CD4-positive, alpha-beta memory T cell (primary cell): ENCODE results near the gene BICRAL. TPM values are rescaled to one million over a fixed set of nuclear protein-coding genes. Genes with fewer than 3 reads are reported as not detected.

Experiments used
- CTCF ChIA-PET: fragments of 350-600 bp; sonication (Branson Sonifier 250); formaldehyde crosslinking; loops from one replicate; lab custom pipeline; 2021; ENCODE audit warnings: inconsistent platforms; ENCODE audit not compliant: partially characterized antibody; lab: Charles Lee
- POLR2A ChIA-PET: fragments of 350-600 bp; sonication (Branson Sonifier 250); formaldehyde crosslinking; loops from one replicate; lab custom pipeline; 2021; ENCODE audit not compliant: partially characterized antibody; lab: Charles Lee
- DNase-seq, 5 donors: peaks; one replicate each; pipeline versions ENCODE4 v3.0.0 to v3.0.0-alpha.2; 2020 to 2022; ENCODE audit warnings: mixed read lengths in 1 of 5
- H3K27ac ChIP-seq: one replicate; pipeline ENCODE4 v1.7.0; 2013; ENCODE audit warnings: low read depth, low read length
- H3K27me3 ChIP-seq: 2 replicates; pipeline ENCODE4 v1.7.0; 2013; ENCODE audit warnings: mild to moderate bottlenecking, low read length, moderate library complexity; ENCODE audit not compliant: insufficient read depth
- H3K36me3 ChIP-seq: 2 replicates; pipeline ENCODE4 v1.7.0; 2013; ENCODE audit warnings: mild to moderate bottlenecking, low read length, moderate library complexity; ENCODE audit not compliant: insufficient read depth
- H3K4me1 ChIP-seq: 2 replicates; pipeline ENCODE4 v1.7.0; 2013; ENCODE audit warnings: mild to moderate bottlenecking, low read length, moderate library complexity; ENCODE audit not compliant: insufficient read depth
- H3K4me3 ChIP-seq, 2 donors: one replicate each; pipeline ENCODE4 v1.7.0; 2013; ENCODE audit warnings: low read length in 2 of 2, mild to moderate bottlenecking in 1 of 2
- H3K9me3 ChIP-seq, 2 donors: one replicate each; pipeline ENCODE4 v1.7.0; 2013; ENCODE audit warnings: low read length in 2 of 2, control low read depth in 1 of 2; ENCODE audit not compliant: control insufficient read depth in 1 of 2
- H3K27ac Mint-ChIP-seq, 7 donors: one replicate each; pipeline ENCODE4 v1.8.0; 2020 to 2021; ENCODE audit warnings: mixed read lengths in 7 of 7, mild to moderate bottlenecking in 6 of 7, inconsistent platforms in 3 of 7, moderate library complexity in 3 of 7
- H3K27me3 Mint-ChIP-seq, 2 donors: one replicate each; pipeline ENCODE4 v1.8.0; 2020 to 2021; ENCODE audit warnings: mixed read lengths in 2 of 2
- H3K36me3 Mint-ChIP-seq, 2 donors: one replicate each; pipeline ENCODE4 v1.8.0; 2020 to 2021; ENCODE audit warnings: mixed read lengths in 2 of 2, inconsistent platforms in 1 of 2, mild to moderate bottlenecking in 1 of 2
- H3K4me1 Mint-ChIP-seq, 4 donors: one replicate each; pipeline ENCODE4 v1.8.0; 2020 to 2021; ENCODE audit warnings: mixed read lengths in 4 of 4, mild to moderate bottlenecking in 1 of 4
- H3K4me3 Mint-ChIP-seq, 8 donors: one replicate each; pipeline ENCODE4 v1.8.0; 2020 to 2021; ENCODE audit warnings: mixed read lengths in 8 of 8, mild to moderate bottlenecking in 7 of 8, moderate library complexity in 6 of 8, inconsistent platforms in 3 of 8
- H3K9me3 Mint-ChIP-seq, 8 donors: one replicate each; pipeline ENCODE4 v1.8.0; 2020 to 2021; ENCODE audit warnings: mixed read lengths in 8 of 8, mild to moderate bottlenecking in 5 of 8, inconsistent platforms in 3 of 8, moderate library complexity in 1 of 8
- intact Hi-C: fragments of 100-400 bp; cut with micrococcal nuclease; formaldehyde crosslinking; loops from one replicate; pipeline ENCODE4 v1.15.1; 2023
- polyA plus RNA-seq, 2 donors: library from polyadenylated mRNA; unstranded; fragments of 300-500 nt; fragmentation: Illumina TruSeq; gene quantifications; one replicate each; pipeline ENCODE4 v1.2.3, GENCODE V29; 2021
- total RNA-seq, 2 experiments: library from RNA; stranded (reverse); gene quantifications; one replicate each; pipeline ENCODE4 v1.2.3, GENCODE V29; 2021

BICRAL gene
- total and polyA plus RNA-seq, 4 experiments from 2014 or later: 2.4 to 38.5 (median 21.3) TPM

DNA sequence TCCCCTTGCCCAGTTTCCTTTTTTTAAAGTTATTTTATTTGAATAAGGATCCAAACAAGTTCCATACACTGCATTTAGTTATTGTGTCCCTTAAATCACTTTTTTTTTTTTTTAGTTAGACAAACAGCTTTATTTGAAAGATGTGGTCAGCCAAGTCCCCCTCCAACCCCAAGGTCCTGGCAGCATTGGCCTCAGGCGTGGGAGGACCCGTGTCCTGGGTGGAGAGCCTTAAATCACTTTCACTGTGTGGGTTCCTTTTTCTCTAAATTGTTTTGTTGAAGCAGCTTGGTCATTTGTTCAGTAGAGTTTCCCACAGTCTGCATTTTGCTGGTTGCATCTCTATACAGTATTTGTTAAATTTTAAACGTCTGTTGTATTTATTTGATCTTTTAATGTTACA is 30.8 kb upstream of the BICRAL start:
- Histone ChIP-seq H3K4me1 (peaks cover 21% of the 10 kb centered on the region), H3K36me3 (no peaks in the 10 kb centered on the region), H3K27me3 (no peaks in the 10 kb centered on the region), H3K9me3 (no peaks in the 10 kb centered on the region), H3K27ac (no peak overlapping the region), H3K4me3 (no peak overlapping the region)
- intact Hi-C loops: no loop called here
- Mint-ChIP-seq H3K36me3 (peaks cover 13 to 19% of the 10 kb centered on the region in 2 donors), H3K27ac (peak overlapping the region in 1 of 7 donors; percentile 18), H3K9me3 (no peaks in the 10 kb centered on the region), H3K27me3 (no peaks in the 10 kb centered on the region), H3K4me3 (no peak overlapping the region), H3K4me1 (peaks cover 21 to 56% (median 41%) of the 10 kb centered on the region in 4 donors)
- no peak for DNase-seq
- CTCF ChIA-PET: no interaction called here
- POLR2A ChIA-PET: interaction anchor here (12.3 kb wide), 1 partner anchor 23 kb away, joined by 1692 read pairs; the partner anchor contains the start of gene BICRAL

GRCh38 chr6:42754759-42755158 is 27.1 kb upstream of the BICRAL start:
- DNase-seq: no peak
- no peaks in the 10 kb centered on the region for H3K27me3 Mint-ChIP-seq
- Histone ChIP-seq H3K36me3 (peaks cover 12% of the 10 kb centered on the region), H3K27ac (no peak overlapping the region), H3K4me1 (no peaks in the 10 kb centered on the region), H3K9me3 (no peaks in the 10 kb centered on the region), H3K27me3 (no peaks in the 10 kb centered on the region), H3K4me3 (no peak overlapping the region)
- peaks cover 18 to 55% (median 37%) of the 10 kb centered on the region in 4 donors for H3K4me1 Mint-ChIP-seq
- ChIA-PET POLR2A (interaction anchor here (0.8 to 1.8 kb wide), 4 partner anchors 8 to 28 kb away, joined by 3 to 9 read pairs (median 6); partner anchors contain the start of genes BICRAL and TBCC), CTCF (no interaction called here)
- no peaks in the 10 kb centered on the region for H3K9me3 Mint-ChIP-seq
- H3K27ac Mint-ChIP-seq: no peak overlapping the region
- no peak overlapping the region for H3K4me3 Mint-ChIP-seq
- peaks cover 29 to 40% of the 10 kb centered on the region in 2 donors for H3K36me3 Mint-ChIP-seq
- intact Hi-C loops: no loop called here

GRCh38 chr6:42756722-42757121 is 25.1 kb upstream of the BICRAL start:
- H3K27ac Mint-ChIP-seq: peak overlapping the region in 1 of 7 donors; percentile 81
- H3K9me3 ChIP-seq: no peaks in the 10 kb centered on the region
- H3K9me3 Mint-ChIP-seq: no peaks in the 10 kb centered on the region
- H3K4me1 ChIP-seq: peaks cover under 1% of the 10 kb centered on the region
- peaks cover 12% of the 10 kb centered on the region for H3K36me3 ChIP-seq
- no peak for DNase-seq
- H3K4me3 Mint-ChIP-seq: no peak overlapping the region
- H3K36me3 Mint-ChIP-seq: peaks cover 29 to 42% of the 10 kb centered on the region in 2 donors
- CTCF ChIA-PET: interaction anchor here (1.7 kb wide), 1 partner anchor 8 kb away, joined by 3 read pairs; no protein-coding TSS in a partner anchor
- no peak overlapping the region for H3K27ac ChIP-seq
- POLR2A ChIA-PET: interaction anchor here (1.1 to 7.8 kb wide), 2 partner anchors 10 to 14 kb away, joined by 6 to 71 read pairs; no protein-coding TSS in a partner anchor
- no peak overlapping the region for H3K4me3 ChIP-seq
- no peaks in the 10 kb centered on the region for H3K27me3 Mint-ChIP-seq
- H3K27me3 ChIP-seq: no peaks in the 10 kb centered on the region
- intact Hi-C loops: no loop called here
- peaks cover 18 to 44% (median 33%) of the 10 kb centered on the region in 4 donors for H3K4me1 Mint-ChIP-seq

DNA sequence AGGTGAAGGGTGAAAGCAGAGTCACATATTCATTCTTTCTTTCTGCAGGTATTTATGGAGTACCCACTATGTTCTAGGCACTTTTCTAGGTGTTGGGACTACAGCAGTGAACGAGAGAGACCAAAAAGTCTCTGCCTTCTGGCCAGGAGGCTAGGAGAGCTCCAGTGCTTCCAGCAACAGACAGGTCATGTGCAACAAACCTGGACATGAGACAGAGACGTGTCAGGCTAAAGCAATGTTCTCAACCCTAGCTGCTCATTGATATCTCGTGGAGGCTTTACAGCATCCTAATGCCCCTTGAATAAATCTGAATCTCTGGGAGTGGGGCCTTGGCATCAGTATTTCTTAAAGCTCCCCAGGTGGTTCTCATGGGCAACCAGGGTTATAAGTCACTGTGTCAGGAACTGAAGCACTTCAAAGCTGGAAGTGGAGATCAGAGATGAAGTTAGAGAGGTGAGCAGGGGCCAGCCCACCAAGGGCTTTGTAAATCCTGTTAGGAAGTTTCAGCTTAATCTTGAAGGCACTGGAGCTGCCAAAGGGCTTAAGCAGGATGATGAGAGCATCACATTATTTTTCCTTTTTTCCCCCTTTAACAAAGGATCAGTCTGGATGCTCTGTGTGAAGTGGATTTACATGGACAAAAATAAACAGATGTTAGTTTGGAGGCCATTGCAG is 23.0 kb upstream of the BICRAL start:
- no peaks in the 10 kb centered on the region for H3K27me3 ChIP-seq
- Mint-ChIP-seq H3K27ac (peak overlapping the region in 3 of 7 donors; percentile 41 to 85 (median 62)), H3K4me1 (peaks cover 13 to 33% (median 26%) of the 10 kb centered on the region in 4 donors), H3K4me3 (no peak overlapping the region), H3K9me3 (no peaks in the 10 kb centered on the region), H3K27me3 (no peaks in the 10 kb centered on the region), H3K36me3 (peaks cover 24 to 41% of the 10 kb centered on the region in 2 donors)
- intact Hi-C loops: no loop called here
- no peak overlapping the region for H3K27ac ChIP-seq
- no peak overlapping the region for H3K4me3 ChIP-seq
- H3K9me3 ChIP-seq: no peaks in the 10 kb centered on the region
- H3K36me3 ChIP-seq: peaks cover 12% of the 10 kb centered on the region
- DNase-seq: no peak
- POLR2A ChIA-PET: interaction anchor here (0.7 to 34.2 kb wide), 6 partner anchors 11 to 195 kb away, joined by 3 to 1692 read pairs (median 8); partner anchors contain the start of genes BICRAL and TBCC
- CTCF ChIA-PET: interaction anchor here (0.7 to 2.5 kb wide), 4 partner anchors 10 to 33 kb away, joined by 3 to 8 read pairs (median 4); no protein-coding TSS in a partner anchor
- peaks cover 9% of the 10 kb centered on the region for H3K4me1 ChIP-seq

DNA sequence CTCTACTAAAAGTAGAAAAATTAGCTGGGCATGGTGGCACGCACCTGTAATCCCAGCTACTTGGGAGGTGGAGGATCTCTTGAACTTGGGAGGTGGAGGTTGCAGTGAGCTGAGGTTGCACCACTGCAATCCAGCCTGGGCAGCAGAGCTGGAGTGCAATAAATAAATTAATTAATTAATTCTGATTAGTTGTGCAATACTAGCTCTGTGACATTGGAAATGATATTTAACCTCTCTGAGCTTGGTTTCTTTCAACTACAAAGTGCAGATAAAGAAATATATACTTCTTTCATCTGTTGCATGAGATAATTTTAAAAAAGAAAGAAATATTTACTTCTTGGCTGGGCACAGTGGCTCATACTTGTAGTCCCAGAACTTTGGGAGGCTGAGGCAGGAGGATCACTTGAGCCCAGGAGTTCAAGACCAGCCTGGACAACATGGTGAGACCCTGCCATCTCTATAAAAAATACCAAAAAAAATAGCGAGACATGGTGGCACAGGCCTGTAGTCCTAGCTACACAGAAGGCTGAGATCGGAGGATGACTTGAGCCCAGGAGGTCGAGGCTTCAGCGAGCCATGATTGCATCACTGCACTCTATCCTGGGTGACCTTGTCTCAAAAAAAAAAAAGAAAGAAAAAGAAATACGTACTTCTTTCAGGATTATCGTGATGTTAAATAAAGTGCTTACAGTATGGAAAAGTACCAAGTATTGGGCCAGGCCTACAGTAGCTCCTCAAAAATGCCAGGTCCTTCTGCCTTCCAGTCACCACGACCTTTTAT is 20.4 kb upstream of the BICRAL start:
- POLR2A ChIA-PET: interaction anchor here (0.7 to 34.2 kb wide), 6 partner anchors 10 to 118 kb away, joined by 3 to 1692 read pairs (median 8); partner anchors contain the start of genes RPL7L1 and TBCC

DNA sequence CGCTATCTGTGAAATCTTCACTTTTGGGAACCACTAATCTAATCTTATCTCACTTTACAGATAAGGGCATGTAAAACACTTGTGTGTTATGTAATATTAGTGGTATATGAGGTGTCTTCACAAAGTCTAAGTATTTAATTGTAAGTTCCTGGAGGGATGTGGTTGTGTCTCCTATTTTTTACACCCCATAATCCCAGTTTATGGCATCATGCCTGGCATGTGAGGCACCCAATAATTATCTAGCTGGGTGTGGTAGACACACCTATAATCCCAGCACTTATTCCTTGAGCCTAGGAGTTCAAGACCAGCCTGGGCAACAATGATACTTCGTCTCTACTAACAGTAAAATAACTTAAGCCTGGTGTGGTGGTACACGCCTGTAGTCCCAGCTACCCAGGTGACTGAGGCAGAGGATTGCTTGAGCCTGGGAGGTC is 19.4 kb upstream of the BICRAL start:
- DNase-seq: no peak
- no peaks in the 10 kb centered on the region for H3K9me3 ChIP-seq
- H3K27ac Mint-ChIP-seq: no peak overlapping the region
- H3K9me3 Mint-ChIP-seq: no peaks in the 10 kb centered on the region
- H3K27me3 ChIP-seq: no peaks in the 10 kb centered on the region
- no peak overlapping the region for H3K4me3 Mint-ChIP-seq
- CTCF ChIA-PET: interaction anchor here (1.2 to 1.7 kb wide), 2 partner anchors 14 to 101 kb away, joined by 4 to 7 read pairs; no protein-coding TSS in a partner anchor
- peaks cover 36 to 44% of the 10 kb centered on the region in 2 donors for H3K36me3 Mint-ChIP-seq
- no peak overlapping the region for H3K27ac ChIP-seq
- POLR2A ChIA-PET: interaction anchor here (0.8 to 34.2 kb wide), 6 partner anchors 9 to 35 kb away, joined by 3 to 1692 read pairs (median 5); partner anchors contain the start of genes BICRAL and TBCC
- no peaks in the 10 kb centered on the region for H3K27me3 Mint-ChIP-seq
- peaks cover 12 to 20% (median 19%) of the 10 kb centered on the region in 4 donors for H3K4me1 Mint-ChIP-seq
- intact Hi-C loops: no loop called here
- no peak overlapping the region for H3K4me3 ChIP-seq
- H3K4me1 ChIP-seq: peaks cover 9% of the 10 kb centered on the region
- peaks cover 12% of the 10 kb centered on the region for H3K36me3 ChIP-seq

More for the DNA sequence above, 20.4 kb upstream of the BICRAL start:
- Histone ChIP-seq H3K36me3 (peaks cover 12% of the 10 kb centered on the region), H3K27ac (no peak overlapping the region), H3K4me1 (peaks cover 9% of the 10 kb centered on the region), H3K9me3 (no peaks in the 10 kb centered on the region), H3K27me3 (no peaks in the 10 kb centered on the region), H3K4me3 (no peak overlapping the region)
- DNase-seq: no peak
- Mint-ChIP-seq H3K9me3 (no peaks in the 10 kb centered on the region), H3K27me3 (no peaks in the 10 kb centered on the region), H3K4me1 (peaks cover 9 to 20% (median 18%) of the 10 kb centered on the region in 4 donors), H3K36me3 (peaks cover 34 to 43% of the 10 kb centered on the region in 2 donors), H3K4me3 (no peak overlapping the region), H3K27ac (no peak overlapping the region)
- intact Hi-C loops: no loop called here
- CTCF ChIA-PET: interaction anchor here (1.2 kb wide), 1 partner anchor 13 kb away, joined by 7 read pairs; no protein-coding TSS in a partner anchor
